ENCODE data around the gene PLCD3. TPM values are rescaled to one million over a fixed set of nuclear protein-coding genes. Genes with fewer than 3 reads are reported as not detected.

Gene PLCD3
- total and polyA plus RNA-seq, 9 of the 15 experiments (the other 6 are each of a cell fraction or from before 2014, with no cell fraction given), result 0.20 to 22.6 (median 7.5) TPM

DNA sequence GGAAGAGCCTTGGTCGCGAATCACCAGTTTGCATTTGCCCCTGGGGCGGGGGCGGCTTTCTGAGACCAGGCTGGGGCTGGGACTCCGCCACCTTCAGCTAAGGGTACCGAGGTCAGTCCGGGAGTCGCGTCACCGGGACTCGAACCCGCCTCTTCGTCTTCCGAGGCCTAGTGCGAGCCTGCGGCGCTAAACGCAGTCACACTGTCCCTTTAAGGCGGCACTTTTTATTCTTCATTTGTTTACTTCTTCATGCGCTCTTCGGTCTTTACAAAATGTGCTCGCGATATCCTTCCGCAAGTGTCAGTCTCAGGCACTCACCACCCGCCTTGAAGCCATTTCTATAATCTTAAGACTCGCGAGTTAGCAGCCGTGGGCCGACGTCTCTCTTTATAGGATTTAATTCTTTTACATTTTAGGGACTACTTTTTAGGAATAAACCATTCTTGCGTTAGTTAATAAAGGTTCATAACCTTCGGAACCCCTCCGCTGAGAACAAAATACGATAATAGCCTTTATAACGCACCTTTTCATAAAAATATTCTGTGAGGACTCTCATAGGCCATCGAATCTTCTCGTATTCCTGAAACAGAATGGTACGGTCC is 15.4 kb upstream of the PLCD3 start (continued):
- TF ChIP-seq, protein P1, sequence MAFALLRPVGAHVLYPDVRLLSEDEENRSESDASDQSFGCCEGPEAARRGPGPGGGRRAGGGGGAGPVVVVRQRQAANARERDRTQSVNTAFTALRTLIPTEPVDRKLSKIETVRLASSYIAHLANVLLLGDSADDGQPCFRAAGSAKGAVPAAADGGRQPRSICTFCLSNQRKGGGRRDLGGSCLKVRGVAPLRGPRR (CRISPR knock-in tag; IDR thresholded peaks at IDR 0.05), result 0 out of 2 replicates have a peak, but pooled peaks have one; percentile 65
- TF ChIP-seq ZBTB8A (IDR thresholded peaks at IDR 0.05; ENCODE audit: partially characterized antibody), result no peak
- TF ChIP-seq, protein P2, sequence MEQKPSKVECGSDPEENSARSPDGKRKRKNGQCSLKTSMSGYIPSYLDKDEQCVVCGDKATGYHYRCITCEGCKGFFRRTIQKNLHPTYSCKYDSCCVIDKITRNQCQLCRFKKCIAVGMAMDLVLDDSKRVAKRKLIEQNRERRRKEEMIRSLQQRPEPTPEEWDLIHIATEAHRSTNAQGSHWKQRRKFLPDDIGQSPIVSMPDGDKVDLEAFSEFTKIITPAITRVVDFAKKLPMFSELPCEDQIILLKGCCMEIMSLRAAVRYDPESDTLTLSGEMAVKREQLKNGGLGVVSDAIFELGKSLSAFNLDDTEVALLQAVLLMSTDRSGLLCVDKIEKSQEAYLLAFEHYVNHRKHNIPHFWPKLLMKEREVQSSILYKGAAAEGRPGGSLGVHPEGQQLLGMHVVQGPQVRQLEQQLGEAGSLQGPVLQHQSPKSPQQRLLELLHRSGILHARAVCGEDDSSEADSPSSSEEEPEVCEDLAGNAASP (IDR thresholded peaks at IDR 0.05), result no peak
- no peak for TF ChIP-seq CCAR2 (IDR thresholded peaks at IDR 0.05; ENCODE audit: low read depth, low read length)
- no peak for TF ChIP-seq SRSF9 (IDR thresholded peaks at IDR 0.05; ENCODE audit: borderline replicate concordance, low read depth, low read length)
- TF ChIP-seq, protein P3, sequence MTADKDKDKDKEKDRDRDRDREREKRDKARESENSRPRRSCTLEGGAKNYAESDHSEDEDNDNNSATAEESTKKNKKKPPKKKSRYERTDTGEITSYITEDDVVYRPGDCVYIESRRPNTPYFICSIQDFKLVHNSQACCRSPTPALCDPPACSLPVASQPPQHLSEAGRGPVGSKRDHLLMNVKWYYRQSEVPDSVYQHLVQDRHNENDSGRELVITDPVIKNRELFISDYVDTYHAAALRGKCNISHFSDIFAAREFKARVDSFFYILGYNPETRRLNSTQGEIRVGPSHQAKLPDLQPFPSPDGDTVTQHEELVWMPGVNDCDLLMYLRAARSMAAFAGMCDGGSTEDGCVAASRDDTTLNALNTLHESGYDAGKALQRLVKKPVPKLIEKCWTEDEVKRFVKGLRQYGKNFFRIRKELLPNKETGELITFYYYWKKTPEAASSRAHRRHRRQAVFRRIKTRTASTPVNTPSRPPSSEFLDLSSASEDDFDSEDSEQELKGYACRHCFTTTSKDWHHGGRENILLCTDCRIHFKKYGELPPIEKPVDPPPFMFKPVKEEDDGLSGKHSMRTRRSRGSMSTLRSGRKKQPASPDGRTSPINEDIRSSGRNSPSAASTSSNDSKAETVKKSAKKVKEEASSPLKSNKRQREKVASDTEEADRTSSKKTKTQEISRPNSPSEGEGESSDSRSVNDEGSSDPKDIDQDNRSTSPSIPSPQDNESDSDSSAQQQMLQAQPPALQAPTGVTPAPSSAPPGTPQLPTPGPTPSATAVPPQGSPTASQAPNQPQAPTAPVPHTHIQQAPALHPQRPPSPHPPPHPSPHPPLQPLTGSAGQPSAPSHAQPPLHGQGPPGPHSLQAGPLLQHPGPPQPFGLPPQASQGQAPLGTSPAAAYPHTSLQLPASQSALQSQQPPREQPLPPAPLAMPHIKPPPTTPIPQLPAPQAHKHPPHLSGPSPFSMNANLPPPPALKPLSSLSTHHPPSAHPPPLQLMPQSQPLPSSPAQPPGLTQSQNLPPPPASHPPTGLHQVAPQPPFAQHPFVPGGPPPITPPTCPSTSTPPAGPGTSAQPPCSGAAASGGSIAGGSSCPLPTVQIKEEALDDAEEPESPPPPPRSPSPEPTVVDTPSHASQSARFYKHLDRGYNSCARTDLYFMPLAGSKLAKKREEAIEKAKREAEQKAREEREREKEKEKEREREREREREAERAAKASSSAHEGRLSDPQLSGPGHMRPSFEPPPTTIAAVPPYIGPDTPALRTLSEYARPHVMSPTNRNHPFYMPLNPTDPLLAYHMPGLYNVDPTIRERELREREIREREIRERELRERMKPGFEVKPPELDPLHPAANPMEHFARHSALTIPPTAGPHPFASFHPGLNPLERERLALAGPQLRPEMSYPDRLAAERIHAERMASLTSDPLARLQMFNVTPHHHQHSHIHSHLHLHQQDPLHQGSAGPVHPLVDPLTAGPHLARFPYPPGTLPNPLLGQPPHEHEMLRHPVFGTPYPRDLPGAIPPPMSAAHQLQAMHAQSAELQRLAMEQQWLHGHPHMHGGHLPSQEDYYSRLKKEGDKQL (CRISPR knock-in tag; IDR thresholded peaks at IDR 0.05; ENCODE audit: borderline replicate concordance), result no peak
- no peak for TF ChIP-seq HNRNPK (IDR thresholded peaks at IDR 0.05; ENCODE audit: low read depth, low read length, poor library complexity, severe bottlenecking)
- no peak for TF ChIP-seq GATA2 (CRISPR knock-in tag; IDR thresholded peaks at IDR 0.05)
- TF ChIP-seq, protein P4, sequence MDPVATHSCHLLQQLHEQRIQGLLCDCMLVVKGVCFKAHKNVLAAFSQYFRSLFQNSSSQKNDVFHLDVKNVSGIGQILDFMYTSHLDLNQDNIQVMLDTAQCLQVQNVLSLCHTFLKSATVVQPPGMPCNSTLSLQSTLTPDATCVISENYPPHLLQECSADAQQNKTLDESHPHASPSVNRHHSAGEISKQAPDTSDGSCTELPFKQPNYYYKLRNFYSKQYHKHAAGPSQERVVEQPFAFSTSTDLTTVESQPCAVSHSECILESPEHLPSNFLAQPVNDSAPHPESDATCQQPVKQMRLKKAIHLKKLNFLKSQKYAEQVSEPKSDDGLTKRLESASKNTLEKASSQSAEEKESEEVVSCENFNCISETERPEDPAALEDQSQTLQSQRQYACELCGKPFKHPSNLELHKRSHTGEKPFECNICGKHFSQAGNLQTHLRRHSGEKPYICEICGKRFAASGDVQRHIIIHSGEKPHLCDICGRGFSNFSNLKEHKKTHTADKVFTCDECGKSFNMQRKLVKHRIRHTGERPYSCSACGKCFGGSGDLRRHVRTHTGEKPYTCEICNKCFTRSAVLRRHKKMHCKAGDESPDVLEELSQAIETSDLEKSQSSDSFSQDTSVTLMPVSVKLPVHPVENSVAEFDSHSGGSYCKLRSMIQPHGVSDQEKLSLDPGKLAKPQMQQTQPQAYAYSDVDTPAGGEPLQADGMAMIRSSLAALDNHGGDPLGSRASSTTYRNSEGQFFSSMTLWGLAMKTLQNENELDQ (CRISPR knock-in tag; IDR thresholded peaks at IDR 0.05; ENCODE audit: borderline replicate concordance), result no peak
- 0 out of 2 replicates have a peak, but pooled peaks have one; percentile 44 for TF ChIP-seq ZNF830 (CRISPR knock-in tag; IDR thresholded peaks at IDR 0.05)
- TF ChIP-seq, protein P5, sequence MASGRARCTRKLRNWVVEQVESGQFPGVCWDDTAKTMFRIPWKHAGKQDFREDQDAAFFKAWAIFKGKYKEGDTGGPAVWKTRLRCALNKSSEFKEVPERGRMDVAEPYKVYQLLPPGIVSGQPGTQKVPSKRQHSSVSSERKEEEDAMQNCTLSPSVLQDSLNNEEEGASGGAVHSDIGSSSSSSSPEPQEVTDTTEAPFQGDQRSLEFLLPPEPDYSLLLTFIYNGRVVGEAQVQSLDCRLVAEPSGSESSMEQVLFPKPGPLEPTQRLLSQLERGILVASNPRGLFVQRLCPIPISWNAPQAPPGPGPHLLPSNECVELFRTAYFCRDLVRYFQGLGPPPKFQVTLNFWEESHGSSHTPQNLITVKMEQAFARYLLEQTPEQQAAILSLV (tag; IDR thresholded peaks at IDR 0.05), result no peak
- TF ChIP-seq, protein P6, sequence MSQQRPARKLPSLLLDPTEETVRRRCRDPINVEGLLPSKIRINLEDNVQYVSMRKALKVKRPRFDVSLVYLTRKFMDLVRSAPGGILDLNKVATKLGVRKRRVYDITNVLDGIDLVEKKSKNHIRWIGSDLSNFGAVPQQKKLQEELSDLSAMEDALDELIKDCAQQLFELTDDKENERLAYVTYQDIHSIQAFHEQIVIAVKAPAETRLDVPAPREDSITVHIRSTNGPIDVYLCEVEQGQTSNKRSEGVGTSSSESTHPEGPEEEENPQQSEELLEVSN (IDR thresholded peaks at IDR 0.05; ENCODE audit: borderline replicate concordance in 1 of 2, extremely low read depth in 1 of 2, insufficient read depth in 1 of 2, insufficient read length in 1 of 2, low read depth in 1 of 2, low read length in 1 of 2, poor library complexity in 1 of 2, severe bottlenecking in 1 of 2), result no peak
- no peak for TF ChIP-seq XRCC5 (IDR thresholded peaks at IDR 0.05; ENCODE audit: low read depth, low read length)
- TF ChIP-seq DPF2 (IDR thresholded peaks at IDR 0.05), result peak; percentile 51

Data from K562 (cell line).